Embryonic facial prominence (tissue), 1 donor: ENCODE data around the gene AKAP12.
"Not testable (repeated sequence)": the region's sequence is repeated elsewhere in the genome, so short reads cannot be mapped to it uniquely, and the experiment has no call there.

Experiments
- DNase-seq: peaks from one replicate; pipeline ENCODE4 v3.0.0-alpha.2; 2016; ENCODE audit errors: extremely low spot score

The AKAP12 gene

GRCh38 chr6:151382631-151383030 is 142.9 kb downstream of the AKAP12 start:
- not testable (repeated sequence) for DNase-seq

GRCh38 chr6:151384151-151384550 is 144.4 kb downstream of the AKAP12 start:
- DNase-seq, result no peak

- no peak for DNase-seq
These were observed 145.4 kb downstream of the AKAP12 start for GRCh38 chr6:151385177-151385576.

- DNase-seq, result no peak
These were observed 147.6 kb downstream of the AKAP12 start for GRCh38 chr6:151387175-151387970.

- DNase-seq, result no peak
These were observed 148.5 kb downstream of the AKAP12 start for GRCh38 chr6:151388236-151388635.

- DNase-seq, result peak; percentile 30
These were observed 149.3 kb downstream of the AKAP12 start for GRCh38 chr6:151388997-151389617.

- peak; percentile 80 for DNase-seq
These were observed 150.0 kb downstream of the AKAP12 start for GRCh38 chr6:151389618-151390275.

- DNase-seq, result peak; percentile 98
These were observed 150.6 kb downstream of the AKAP12 start for GRCh38 chr6:151390276-151390850.

- DNase-seq, result peak; percentile 40
These were observed 151.2 kb downstream of the AKAP12 start for GRCh38 chr6:151390851-151391470.

- DNase-seq, result peak; percentile 52
These were observed 152.0 kb downstream of the AKAP12 start, which contains the start of gene ZBTB2 for GRCh38 chr6:151391471-151392413. ZBTB2 (minus strand) TSS chr6:151391559; CDS start chr6:151373637, 17,922 bp downstream.

GRCh38 chr6:151392427-151392826 is 152.7 kb downstream of the AKAP12 start:
- DNase-seq, result no peak

- no peak for DNase-seq
These were observed 153.6 kb downstream of the AKAP12 start for GRCh38 chr6:151393410-151393809.

GRCh38 chr6:151399679-151400078 is 159.9 kb downstream of the AKAP12 start:
- no peak for DNase-seq

GRCh38 chr6:151400473-151400872 is 160.7 kb downstream of the AKAP12 start:
- no peak for DNase-seq

- DNase-seq, result no peak
These were observed 162.5 kb downstream of the AKAP12 start for GRCh38 chr6:151402228-151402627.

- DNase-seq, result no peak
These were observed 164.1 kb downstream of the AKAP12 start for GRCh38 chr6:151403919-151404308.
